Epithelial cell of proximal tubule (primary cell): ENCODE measurements around the gene PRR5. TPM values are rescaled to one million over a fixed set of nuclear protein-coding genes. Genes with fewer than 3 reads are reported as not detected.
"Not testable (repeated sequence)": the region's sequence is repeated elsewhere in the genome, so short reads cannot be mapped to it uniquely, and the experiment has no call there.

Experiments used
- DNase-seq: peaks from one replicate; pipeline ENCODE4 v3.0.0-alpha.2; 2011; ENCODE audit warnings: low read depth
- H3K4me3 ChIP-seq: 2 replicates; pipeline ENCODE4 v1.5.1; 2011; ENCODE audit warnings: low read depth, mild to moderate bottlenecking, low read length
- total RNA-seq: library from RNA; depleted of rRNA; stranded (reverse); fragments of >200 nt; gene quantifications from 2 replicates; pipeline ENCODE4 v1.2.3, GENCODE V29; 2015
- TF ChIP-seq, protein P1 (sequence below): conservative IDR thresholded peaks from 2 replicates; pipeline ENCODE4 v1.5.1; 2012; ENCODE audit warnings: low read depth, mild to moderate bottlenecking, low read length

Gene PRR5
- total RNA-seq, 1 donor from 2014 or later, result 9.1 TPM

DNA sequence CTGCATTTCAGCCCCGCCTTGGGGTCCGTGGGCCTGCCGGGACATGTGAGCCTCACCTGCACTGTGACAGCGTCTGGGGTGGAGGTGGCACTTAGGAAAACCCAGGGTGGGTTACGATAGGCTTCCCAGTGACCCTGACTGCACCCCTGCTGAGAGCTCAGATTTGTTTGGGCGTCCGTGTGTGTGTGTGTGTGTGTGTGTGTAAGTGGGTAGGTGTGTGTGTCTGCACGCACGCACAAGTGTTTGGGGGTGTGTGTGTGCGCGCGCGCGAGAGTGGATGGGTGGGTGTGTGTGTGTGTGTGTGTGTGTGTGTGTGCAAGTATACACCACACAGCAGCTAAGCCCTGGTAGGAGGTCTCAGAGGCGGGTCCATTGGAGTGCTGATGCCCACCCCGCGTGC is 38.3 kb downstream of the PRR5 start:
- no peak overlapping the region for H3K4me3 ChIP-seq
- DNase-seq, result no peak
- TF ChIP-seq, protein P1, sequence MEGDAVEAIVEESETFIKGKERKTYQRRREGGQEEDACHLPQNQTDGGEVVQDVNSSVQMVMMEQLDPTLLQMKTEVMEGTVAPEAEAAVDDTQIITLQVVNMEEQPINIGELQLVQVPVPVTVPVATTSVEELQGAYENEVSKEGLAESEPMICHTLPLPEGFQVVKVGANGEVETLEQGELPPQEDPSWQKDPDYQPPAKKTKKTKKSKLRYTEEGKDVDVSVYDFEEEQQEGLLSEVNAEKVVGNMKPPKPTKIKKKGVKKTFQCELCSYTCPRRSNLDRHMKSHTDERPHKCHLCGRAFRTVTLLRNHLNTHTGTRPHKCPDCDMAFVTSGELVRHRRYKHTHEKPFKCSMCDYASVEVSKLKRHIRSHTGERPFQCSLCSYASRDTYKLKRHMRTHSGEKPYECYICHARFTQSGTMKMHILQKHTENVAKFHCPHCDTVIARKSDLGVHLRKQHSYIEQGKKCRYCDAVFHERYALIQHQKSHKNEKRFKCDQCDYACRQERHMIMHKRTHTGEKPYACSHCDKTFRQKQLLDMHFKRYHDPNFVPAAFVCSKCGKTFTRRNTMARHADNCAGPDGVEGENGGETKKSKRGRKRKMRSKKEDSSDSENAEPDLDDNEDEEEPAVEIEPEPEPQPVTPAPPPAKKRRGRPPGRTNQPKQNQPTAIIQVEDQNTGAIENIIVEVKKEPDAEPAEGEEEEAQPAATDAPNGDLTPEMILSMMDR, result no peak

DNA sequence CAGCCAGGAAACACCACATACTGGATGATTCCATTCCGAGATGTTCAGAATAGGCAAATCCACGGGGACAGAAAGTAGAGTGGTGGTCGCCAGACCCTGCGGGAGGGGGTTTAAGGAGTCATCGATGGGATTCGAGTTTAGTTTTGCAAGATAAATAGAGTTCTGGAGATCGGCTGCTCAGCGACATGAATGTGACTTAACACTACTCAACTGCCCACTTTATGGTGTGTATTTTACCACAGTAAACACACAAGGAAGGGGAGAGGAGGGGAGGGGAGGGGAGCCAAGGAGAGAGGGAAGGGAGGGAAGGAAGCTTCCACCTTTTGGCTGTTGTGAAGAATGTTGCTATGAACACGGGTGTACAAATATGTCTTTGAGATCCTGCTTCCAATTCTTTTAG is 39.9 kb downstream of the PRR5 start:
- TF ChIP-seq, protein P1, result no peak
- H3K4me3 ChIP-seq, result no peak overlapping the region
- DNase-seq, result no peak

DNA sequence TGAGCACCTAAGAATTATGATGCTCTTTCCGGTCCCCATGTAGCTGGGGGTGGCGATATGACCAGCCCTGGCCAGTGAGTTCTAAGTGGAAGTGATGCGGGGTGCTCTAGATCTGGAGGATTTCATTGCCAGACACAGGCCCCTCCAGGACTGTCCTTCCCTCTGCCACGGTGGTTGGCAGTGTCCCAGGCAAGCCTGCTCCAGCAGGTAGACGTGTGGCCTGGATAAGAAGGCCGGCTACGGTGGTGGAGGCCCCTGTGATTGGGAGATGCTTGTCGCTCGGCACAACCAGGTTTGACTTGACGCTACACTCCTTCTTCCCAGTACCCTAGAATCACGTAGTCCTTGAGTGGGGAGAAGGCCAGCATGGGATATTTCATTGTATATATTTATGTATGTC is 41.2 kb downstream of the PRR5 start:
- TF ChIP-seq, protein P1, result no peak
- no peak for DNase-seq
- no peak overlapping the region for H3K4me3 ChIP-seq

DNA sequence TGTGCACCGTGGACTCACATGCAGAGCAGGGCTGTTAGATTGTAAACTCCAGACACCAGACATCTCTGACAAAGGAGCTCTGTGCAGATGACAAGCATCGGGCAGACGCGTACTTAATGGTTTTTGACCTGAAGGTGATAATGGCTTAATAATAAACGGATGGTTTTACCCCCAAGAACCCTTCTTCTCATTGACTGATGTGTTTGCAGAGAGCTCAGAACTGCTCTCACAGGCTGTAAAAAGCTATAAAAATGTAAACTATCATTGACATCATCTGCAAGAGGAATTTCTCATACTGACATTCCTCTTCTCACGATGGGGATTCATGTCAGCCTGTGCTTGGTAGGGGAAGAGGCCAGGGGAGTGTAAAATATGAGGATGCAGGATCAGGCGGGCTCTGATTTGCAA is 41.8 kb downstream of the PRR5 start:
- DNase-seq, result no peak
- TF ChIP-seq, protein P1, result no peak
- H3K4me3 ChIP-seq, result no peak overlapping the region

DNA sequence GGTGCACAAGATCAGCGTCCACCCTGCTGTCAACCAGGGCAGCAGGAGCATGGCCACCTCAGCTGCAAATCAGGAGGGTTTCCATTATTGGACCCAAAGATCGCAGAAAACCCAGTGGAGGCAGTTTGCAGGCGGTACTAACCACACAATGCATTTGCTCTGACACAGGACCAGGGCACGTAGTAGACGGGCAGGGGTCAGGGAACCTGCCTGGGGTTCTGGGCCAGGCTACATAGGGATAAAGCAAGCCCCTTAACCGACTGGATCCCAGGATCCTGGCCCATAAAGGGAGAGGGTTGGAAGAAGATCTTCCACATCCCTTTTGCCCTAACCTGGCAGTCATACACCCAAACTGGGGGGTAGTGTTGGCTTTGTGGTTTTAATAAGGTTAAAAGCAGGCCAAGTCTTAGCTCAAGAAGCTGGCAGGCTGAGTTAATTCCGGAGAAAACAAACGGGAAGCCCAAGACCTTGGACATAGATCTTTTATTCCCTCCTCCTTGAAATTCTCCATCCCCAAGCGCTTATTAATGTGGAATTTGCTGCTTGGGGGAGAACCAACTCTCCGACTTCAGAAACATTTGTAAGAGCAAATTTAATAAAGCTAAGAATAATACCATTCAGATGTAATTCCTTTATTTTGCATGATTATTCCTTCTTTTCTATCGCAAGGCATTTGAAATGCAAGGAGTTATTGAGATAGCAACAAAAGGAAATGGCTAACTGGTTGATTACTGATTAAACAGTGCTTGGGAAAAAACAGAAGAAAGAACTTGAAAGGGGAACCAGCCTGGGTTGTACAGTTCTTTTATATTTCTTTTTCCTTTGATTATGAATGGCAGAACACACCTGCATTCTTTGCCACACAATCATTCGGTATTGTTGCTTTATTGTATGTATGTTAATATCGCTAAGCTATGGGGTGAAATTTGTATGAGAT is 44.1 kb downstream of the PRR5 start:
- no peak for DNase-seq
- TF ChIP-seq, protein P1, result no peak
- peak overlapping the region; percentile 19 for H3K4me3 ChIP-seq

DNA sequence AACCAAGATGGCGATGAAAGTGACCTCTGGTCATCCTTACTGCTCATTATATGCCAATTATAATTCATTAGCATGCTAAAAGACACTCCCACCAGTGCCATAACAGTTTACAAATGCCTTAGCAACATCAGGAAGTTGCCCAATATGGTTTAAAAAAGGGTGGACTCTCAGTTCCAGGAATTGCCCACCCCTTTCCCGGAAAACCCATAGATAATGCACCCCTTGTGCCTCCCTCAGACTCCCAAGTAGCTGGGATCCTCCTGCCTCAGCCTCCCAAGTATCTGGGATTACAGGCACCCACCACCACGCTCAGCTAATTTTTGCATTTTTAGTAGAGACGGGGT is 45.8 kb downstream of the PRR5 start:
- DNase-seq, H3K4me3 ChIP-seq: not testable (repeated sequence)

DNA sequence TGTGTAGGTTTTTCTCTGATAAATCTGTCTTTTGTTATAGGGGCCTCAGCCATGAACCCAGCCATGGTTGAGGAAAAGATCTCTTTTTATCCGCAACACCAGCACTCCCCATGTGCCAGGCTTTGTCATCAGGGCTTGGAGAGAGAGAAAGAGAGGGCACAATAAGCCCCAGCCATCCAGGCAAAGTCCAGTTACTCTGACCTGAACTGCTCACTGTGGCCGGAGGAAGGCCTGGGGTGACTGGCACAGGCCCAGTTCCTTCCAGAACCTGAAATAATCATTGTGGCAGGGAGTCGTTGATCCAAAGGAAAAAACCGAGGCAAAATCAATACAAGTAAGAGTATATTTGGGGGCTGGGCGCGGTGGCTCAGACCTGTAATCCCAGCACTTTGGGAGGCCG is 46.5 kb downstream of the PRR5 start:
- no peak overlapping the region for H3K4me3 ChIP-seq
- TF ChIP-seq, protein P1, result no peak
- DNase-seq, result no peak
